SU-DHL-6 (cell line): ENCODE results near the gene VWA1.

ENCODE experiments used
- CTCF ChIP-seq: fragments of 200-600 bp; sonication (generic); IDR thresholded peaks from one replicate; pipeline ENCODE4 v1.5.1; 2017; ENCODE audit warnings: antibody characterized with exemption, mild to moderate bottlenecking, low read length, moderate library complexity; ENCODE audit not compliant: insufficient read depth, poor library complexity, severe bottlenecking
- EZH2phosphoT487 ChIP-seq: fragments of 200-600 bp; sonication (generic), shearing (Covaris generic); conservative IDR thresholded peaks from 2 replicates; pipeline ENCODE4 v1.6.1; 2018; ENCODE audit warnings: mild to moderate bottlenecking, antibody characterized with exemption, low read length, moderate library complexity, mixed read lengths

DNA sequence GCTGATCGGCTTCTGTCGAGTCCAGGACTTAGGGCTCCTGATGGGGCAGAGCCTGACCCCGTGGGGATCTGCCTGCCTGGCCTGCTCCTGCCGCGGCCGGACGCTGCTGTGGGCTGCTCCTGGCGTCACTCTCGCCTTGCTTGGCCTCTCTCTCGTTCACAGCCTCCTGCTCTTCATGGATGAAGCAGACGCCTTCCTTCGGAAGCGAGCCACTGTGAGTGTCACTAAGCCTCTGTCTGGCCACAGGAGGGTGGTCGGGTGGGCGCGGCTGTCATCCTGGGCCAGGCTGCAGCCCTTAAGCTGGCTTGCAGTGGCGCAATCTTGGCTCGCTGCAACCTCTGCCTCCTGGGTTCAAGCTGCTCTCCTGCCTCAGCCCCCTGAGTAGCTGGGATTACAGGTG, 52.2 kb downstream of the VWA1 start:
- TF ChIP-seq CTCF (no peak), EZH2phosphoT487 (no peak)
